GM19395 (cell line): ENCODE data around the gene IKZF3.
"Not testable (repeated sequence)": the region's sequence is repeated elsewhere in the genome, so short reads cannot be mapped to it uniquely, and the experiment has no call there.

Experiments used
- ATAC-seq: cut with Tn5 transposase; IDR thresholded peaks from one replicate; pipeline ENCODE4 v1.9.1; 2021; ENCODE audit warnings: mild to moderate bottlenecking, moderate library complexity; ENCODE audit not compliant: unreplicated experiment

The IKZF3 gene

DNA sequence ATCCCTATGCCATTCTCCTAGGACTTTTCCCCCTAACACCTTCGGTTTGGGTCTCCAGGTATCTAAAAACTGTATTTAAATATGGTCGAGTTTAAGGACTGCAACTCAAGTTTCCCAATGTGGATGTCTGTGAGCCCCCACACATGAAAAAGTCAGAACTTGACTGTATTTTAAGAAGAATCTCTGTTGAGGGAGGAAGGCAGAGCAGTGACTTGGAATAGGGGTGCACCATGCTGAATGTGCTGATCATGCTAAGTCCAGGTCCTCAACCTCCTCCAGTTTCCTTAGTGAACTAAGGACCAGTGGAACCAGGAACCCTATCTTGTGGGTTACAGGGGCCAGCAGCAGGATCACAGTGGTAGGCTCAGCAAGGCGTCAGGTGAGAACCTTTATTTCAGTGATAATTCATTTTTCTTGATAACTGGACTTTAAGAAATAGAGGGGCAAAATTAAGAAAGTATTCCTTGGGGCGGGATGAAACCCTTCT, 106.9 kb downstream of the IKZF3 start:
- ATAC-seq: no peak

DNA sequence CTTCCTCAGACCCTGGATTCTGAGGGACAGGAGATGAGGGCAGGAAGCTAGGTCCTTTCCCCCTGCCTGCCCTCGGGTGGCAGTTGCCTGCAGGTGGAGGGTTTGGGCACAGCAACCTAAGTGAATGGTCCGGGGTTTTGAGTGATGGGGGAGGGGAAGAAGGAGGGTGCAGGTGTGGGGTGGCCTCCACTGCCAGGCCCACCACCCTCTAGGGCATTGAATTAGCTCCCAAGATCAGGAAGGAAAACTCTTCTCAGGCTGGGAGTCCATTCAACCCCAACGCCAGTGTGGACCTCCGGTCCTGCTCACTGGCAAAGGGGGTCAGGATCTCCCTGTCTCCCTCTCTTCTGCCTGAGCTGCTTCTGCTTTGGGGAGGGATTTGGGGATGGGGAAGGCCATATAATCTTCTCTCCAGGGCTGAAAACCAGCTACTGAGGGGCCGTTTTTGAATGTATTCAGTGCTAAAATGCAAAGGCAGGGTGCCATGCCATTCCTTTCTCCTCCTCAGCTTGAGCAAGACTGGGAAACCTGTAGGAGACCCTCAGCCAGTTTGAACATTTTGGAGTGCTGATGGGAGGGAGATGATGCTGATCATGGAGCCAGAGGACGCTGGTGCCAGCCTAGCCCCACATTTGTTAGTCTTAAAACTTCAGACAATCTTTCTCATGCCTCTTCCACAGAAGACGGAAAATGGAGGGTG, 107.6 kb downstream of the IKZF3 start:
- ATAC-seq: no peak

DNA sequence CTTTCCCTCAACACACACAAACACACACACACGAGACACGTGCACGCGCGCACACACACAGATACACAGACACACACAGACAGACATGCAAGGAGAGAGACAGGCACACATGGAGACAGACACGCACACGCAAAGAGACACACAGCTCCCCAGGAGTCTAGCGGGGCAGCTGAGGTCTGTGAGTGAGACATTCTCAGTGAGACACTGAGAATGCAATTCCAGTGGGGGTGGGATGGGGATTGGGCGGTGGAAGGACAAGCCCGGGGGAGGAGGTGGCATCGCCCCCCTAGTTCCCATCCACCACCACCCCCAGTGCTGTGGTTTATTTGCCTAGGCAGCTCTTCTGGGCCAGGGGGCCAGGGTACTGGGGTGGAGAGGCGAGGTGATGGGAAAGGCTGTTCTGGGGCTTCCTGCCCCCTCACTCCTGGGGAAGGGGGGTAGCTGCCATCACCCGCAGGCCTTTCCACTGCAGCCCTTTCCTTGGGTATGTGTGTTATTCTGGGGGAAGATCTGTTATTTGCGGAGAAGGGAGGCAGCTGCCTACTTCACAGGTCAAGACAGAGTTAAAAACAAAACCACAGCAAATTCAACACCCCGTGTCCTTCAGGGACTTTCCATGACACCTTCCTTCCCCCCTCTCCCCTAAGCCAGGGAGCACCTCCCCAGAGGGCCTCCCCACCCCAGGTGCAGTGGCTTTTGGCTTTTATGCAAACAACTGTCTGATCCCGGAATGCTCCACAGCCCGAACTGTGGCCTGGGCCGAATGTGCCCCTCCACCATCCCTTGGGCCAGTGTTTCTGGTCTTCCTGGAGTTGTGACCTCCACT, 108.3 kb downstream of the IKZF3 start:
- ATAC-seq: peak; percentile 38

DNA sequence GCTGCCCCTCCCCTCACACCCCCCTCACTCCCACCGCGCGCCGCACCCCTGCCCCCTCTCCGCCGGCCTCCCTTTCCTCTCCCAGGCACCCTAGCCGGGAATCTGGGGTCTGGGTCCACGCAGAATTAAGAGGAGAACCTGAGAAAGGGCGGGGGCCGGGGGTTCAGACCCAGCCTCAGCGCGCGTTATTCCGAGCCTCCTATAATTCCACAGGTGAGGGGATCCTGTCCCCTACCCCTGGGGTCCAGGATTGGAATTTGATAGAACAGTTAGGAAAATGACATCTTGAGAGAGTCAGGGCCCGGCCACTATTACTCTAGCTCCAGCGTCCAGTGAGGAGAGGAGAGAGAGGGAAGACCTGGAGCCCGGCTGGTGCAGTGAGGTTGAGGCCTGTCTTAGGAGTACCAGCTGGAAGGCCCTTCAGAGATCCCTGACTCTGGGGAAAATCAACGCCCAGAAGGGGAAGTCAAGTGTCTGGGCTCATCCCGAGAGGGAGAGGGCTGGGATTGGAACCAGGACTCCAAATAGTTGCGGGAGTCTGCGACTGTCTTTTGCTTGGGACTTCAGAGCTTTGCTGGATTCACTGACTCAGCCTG, 109.1 kb downstream of the IKZF3 start:
- no peak for ATAC-seq

DNA sequence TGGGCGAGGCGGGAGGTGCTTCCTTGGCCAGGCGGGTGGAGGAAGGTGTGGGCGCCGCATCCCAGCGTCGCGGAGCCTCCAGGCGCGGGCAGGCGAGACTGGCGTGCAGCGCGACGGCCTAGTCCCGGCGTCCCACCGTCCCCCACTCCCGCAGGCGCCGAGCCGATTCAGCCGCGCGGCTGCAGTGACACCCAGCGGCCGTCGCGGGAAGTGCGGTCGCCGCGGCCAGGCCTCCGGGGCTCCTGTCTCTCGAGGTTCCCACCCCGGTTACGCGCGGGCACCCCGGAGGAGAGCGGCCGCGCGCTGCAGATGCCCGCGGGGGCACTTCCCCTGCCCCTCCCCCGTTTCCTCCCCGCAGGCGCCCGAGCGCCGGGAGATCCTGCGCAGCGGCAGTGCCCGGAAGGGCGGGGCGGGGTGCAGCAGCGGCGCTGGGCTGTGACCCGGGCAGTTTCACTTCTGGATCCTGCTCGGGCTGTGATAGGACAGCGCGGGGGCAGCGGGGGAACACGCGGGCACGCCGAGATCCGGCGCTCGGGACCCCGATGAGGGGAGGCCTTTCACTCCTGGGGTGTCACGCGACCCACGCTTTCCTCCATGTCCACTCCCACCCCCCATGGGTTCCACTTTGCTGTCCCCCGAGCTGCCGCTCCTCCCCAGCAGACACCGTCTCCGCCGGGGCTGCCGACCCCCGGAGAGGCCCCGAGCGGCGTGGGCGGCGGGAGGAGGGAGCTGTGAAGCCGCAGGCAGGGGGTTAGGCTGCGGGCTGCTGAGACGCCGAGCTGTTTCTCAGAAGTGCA, 109.8 kb downstream of the IKZF3 start:
- peak; percentile 61 for ATAC-seq

DNA sequence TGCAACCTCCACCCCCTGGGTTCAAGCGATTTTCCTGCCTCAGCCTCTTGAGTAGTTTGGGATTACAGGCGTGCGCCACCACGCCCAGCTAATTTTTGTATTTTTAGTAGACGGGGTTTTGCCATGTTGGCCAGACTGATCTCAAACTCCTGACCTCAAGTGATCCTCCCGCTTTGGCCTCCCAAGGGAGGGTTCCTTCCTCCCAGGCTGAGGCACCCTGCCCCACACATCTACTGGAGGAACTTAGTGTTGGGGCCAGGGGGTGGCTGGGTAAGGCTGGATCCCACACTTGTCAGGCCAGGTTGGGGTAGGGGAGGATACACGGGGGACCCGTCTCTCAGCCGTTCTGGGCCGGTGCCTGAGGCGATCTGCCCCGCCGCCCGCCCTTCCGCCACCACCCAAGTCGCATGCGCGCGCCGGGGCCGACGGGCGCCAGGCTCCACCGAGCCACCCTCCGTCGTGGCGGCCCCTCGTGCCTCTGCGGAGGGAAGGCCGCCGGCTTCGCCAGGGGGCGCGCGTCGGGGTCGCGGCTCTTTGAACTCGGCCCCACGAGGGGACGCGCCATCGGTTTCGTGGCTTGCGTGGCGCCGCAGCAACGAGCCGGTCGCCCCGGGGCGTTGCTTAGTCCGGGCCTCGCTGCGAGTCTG, 110.5 kb downstream of the IKZF3 start:
- ATAC-seq: peak; percentile 5

DNA sequence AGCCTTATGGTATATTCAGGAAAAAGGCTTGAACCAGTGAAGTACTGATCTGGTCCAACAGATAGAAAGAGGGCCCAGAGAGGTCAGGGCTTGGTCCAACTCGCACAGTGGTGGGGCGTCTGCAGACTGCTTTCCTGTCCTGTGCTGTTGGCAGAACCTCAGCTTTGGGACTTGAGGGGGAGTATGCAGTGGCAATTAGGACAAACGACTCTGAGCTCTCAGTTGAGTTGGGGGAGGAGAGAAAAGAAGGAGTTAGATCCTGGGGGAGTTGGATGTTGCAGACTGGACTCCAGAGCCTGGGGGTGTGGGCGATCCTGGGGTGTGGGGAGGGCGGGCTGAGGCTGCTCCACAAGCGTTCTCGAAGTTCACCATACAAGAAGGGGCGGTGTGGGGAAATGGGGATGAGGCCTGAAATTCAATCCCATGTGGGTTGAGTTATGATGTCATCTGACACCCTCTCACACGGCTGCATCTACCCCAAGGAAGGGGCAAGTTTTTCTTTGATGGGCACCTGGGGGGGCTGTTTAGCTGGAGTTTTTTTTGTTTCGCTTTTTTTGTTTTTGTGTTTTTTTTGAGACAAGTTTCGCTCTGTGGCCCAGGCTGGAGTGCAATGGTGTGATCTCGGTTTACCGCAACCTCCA, 111.8 kb downstream of the IKZF3 start:
- ATAC-seq: no peak

DNA sequence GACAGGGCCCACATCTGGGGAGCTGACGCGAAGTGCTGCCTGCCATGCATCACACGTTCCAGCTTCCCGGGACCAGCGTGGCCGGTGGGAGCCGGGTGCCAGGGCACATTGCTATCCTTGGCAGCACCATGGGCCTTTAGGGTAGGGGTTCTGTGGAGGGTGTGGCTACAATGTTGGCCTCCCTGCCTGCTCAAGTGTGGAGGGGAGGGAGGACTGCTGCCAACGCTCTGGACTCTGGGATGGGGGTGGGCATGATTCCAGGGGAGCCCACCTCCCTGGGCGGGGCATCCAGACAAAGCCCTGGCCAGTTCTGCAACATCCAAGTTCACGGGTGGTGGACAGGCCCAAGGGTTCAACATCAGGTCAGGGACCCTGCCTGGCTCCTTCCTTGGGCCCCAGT, 112.5 kb downstream of the IKZF3 start:
- no peak for ATAC-seq

DNA sequence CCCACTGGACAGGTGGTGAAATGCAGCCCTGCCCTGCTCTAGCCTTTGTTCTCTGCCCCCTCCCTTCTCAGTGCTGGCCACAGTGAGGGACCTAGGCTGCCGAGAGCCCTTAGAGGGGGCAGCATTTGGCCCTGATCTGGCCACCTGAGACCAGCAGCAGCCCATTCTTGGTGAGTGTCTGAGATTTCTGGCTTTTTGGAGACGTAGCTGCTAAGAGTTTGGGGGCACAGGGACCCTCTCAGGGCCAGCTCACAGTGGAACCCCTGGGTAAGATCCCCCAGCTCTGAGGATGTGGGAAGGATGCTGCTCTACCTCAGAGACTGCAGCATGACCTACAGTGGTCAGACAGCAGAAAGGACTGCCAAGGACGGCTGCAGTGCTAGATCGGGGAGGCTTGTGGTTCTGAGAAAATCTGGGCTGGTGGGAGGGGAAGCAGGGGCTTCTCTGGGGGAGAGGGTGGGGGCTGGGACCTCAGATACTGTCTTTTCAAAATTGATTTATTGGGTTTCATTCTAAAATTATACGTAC, 113.0 kb downstream of the IKZF3 start:
- no peak for ATAC-seq

DNA sequence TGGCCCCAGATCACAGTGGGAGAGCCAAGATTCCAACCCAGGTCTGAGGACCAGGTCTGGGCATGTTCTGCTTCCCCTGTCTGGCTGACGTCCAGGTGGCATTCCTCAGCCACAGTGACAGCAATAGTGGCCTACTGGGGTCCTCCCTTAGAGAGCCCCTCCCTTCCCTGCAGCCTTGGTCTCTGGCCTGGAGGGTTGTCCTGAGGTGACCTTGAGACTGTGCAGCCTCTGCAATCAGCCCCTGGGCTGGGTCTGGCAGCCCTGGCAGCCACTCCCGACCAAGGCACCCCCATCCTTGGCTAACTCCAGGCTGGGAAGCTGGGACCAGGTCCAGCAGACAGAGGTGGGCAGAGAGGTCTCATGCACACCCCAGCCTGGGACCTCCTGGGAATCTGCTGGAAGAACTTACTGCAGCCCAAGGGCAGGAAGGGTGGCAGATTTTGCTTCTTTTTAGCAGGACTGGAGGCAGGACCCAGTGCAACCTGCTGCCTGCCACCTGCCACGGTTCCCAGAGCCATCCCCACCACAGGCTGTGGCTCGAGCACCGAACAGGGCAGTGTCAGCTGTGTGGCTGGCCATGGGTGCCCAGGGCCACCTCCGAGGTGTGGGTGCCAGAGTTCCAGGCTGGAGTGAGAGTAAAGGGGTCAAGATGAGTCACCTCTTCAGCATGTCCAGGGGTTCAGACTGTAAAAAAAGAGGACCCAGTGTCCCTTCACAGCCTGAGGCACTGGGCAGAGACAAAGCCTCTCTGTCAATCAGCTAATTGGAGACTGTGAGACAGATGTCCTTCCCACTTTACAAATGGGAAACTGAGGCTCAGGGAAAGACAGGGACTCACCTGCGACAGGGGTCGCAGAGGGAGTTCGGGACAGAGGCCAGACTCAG, 113.7 kb downstream of the IKZF3 start:
- ATAC-seq: no peak

DNA sequence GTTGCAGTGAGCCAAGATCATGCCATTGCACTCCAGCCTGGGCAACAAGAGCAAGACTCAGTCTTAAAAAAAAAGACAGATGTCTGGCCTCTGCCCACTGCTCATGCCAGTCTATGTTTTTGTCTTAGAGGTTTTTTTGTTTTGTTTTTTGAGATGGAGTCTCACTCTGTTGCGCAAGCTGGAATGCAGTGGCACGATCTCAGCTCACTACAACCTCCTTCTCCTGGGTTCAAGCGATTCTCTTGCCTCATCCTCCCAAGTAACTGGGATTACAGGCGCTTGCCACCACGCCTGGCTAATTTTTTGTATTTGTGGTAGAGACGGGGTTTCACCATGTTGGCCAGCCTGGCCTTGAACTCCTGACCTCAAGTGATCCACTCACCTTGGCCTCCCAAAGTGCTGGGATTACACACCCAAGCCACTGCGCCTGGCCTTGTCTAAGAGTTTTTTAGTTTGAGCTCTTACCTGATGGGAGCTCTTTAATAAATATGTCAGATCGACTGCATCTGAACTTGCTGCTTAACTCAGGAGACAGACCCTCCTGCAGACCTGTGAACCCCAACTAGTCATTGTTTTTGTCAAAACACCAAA, 115.6 kb downstream of the IKZF3 start:
- not testable (repeated sequence) for ATAC-seq

DNA sequence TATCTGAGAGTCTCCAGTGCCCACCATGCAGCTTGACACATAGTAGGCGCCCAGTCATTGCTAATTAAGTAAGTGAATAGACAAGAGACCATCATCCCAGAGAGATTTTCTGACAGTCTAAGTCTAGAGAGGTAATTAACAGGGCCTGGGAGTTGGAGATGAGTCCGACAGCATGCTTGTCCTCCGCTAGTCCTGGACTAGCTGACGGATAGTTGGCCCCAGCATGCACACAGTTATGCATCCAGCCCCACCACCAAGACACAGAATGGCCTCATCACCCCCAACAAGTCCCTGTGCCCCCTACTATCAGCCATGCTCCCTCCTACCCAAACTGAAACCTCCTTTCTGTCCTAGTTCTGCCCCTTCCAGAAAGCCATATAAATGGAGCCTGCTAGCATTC, 116.4 kb downstream of the IKZF3 start:
- no peak for ATAC-seq

DNA sequence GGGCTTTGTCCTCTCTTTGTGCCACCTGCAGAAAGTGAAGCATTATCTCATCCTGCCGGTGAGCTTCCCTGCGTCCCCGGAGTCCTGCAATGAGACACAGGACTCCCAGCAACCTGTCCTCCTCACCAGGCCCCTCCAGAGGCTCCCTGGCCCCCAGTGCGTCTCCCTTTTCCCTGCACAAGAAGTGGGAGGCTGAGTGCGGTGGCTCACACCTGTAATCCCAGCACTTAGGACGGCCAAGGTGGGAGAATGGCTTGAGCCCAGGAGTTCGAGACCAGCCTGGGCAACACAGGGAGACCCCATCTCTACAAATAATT, 118.0 kb downstream of the IKZF3 start:
- ATAC-seq: no peak

DNA sequence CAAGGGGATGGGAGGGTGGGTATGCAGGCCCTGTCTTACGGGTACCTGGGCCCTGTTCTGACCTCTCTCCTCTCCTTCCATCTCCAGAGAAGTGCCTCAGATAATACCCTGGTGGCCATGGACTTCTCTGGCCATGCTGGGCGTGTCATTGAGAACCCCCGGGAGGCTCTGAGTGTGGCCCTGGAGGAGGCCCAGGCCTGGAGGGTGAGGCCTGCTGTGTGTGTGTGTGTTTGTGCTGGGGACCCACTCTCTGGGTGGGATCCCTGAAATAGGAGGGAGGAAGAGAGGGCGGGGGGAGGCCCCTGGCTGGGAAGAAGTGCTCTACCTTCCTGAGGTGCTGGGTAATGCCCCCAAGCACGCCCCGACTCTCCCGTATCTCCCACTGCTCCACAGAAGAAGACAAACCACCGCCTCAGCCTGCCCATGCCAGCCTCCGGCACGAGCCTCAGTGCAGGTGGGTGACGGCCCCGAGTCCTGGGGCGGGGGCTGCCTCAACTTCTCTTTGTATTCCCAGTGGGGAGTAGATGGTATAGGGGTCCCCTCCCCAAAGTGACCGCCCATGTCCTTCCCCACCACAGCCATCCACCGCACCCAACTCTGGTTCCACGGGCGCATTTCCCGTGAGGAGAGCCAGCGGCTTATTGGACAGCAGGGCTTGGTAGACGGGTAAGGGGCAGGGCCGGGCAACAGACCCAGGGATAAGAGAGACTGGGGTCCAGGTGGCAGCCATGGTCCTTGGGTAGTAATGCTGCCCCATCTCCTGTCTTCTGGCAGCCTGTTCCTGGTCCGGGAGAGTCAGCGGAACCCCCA, 118.6 kb downstream of the IKZF3 start:
- no peak for ATAC-seq

DNA sequence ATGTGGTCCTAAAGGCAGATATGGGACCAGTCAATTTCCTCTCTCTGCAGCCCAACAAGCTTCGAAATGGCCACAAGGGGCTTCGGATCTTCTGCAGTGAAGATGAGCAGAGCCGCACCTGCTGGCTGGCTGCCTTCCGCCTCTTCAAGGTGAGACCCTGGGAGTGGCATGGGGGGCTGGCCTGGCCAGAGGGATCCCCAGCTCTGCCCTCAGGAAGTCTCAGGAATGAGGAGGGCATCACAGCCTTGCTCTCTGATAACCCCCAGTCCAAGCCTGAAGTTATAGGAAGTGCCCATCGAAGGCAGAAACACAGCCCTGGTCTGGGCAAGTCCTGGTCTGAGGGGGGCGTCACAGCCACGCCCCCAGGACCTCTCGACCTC, 119.3 kb downstream of the IKZF3 start:
- no peak for ATAC-seq

DNA sequence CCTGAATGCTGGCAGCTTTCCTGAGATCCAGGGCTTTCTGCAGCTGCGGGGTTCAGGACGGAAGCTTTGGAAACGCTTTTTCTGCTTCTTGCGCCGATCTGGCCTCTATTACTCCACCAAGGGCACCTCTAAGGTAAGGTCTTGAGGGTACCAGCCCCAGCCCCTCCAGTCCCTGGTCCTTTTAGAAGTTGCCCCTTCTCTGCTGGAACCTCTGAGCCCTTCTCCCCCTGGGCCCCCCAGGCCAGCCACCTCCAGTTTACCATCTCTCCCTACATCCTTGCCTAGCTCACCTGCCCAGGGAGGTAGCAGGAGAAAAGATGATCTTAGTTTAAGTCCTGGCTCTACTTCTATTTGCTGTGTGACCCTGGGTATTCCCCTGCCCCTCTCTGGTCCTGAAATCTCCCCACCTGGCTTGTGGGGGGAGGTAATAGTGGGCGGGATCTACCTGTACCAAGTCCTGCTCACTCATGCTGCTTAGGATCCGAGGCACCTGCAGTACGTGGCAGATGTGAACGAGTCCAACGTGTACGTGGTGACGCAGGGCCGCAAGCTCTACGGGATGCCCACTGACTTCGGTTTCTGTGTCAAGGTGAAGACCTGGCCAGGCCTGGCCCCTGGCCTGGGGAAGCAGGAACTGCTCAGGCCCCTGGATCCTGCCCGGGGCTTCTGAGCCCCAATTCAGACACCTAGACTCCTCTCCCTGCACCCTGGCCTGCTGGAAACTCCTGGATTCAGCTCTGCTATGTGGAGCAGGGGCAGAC, 119.9 kb downstream of the IKZF3 start:
- ATAC-seq: no peak

DNA sequence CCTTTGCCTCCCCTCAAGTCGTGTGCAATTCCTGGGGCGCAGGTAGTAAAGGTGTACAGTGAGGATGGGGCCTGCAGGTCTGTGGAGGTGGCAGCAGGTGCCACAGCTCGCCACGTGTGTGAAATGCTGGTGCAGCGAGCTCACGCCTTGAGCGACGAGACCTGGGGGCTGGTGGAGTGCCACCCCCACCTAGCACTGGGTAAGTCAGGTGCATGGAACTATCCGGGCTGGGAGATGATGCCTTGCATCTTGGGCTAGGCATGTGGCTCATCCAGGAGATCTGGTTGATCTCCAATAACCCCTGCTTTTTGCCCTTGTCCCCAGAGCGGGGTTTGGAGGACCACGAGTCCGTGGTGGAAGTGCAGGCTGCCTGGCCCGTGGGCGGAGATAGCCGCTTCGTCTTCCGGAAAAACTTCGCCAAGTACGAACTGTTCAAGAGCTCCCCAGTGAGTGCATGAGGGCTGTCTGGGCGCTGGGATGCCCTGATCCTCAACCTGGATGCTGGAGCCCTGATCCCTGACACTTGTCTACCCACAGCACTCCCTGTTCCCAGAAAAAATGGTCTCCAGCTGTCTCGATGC, 121.2 kb downstream of the IKZF3 start:
- ATAC-seq: no peak
